ENCODE measurements around the gene VPREB1. TPM values are rescaled to one million over a fixed set of nuclear protein-coding genes. Genes with fewer than 3 reads are reported as not detected.
"Not testable (repeated sequence)": the region's sequence is repeated elsewhere in the genome, so short reads cannot be mapped to it uniquely, and the experiment has no call there.

Gene VPREB1
- total RNA-seq, 1 experiment from 2014 or later = not detected

DNA sequence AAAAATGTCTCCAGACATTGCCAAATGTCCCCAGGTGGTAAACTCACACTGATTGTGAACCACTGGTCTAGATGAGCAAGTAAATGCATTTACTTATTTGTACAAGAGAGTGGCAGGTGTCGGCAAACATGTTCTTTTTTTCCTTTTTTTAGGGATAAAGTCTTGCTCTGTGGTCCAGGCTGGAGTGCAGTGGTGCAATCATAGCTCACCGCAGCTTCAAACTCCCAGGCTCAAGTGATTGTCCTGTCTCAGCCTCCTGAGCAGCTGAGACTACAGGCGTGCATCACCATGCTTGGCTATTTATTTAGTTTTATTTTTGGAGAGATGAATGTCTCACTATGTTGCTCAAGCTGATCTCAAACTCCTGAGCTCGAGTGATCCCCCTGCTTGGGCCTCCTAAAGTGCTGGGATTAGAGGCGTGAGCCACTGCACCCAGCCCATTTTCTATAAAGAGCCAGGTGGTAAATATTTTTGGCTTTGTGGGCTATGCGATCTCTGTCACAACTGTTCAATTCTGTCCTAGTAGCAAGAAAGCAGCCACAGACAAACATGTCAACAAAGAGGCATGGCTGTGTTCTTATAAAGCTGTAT is 1.4 kb downstream of the VPREB1 start:
- H3K27ac ChIP-seq = no peak overlapping the region

DNA sequence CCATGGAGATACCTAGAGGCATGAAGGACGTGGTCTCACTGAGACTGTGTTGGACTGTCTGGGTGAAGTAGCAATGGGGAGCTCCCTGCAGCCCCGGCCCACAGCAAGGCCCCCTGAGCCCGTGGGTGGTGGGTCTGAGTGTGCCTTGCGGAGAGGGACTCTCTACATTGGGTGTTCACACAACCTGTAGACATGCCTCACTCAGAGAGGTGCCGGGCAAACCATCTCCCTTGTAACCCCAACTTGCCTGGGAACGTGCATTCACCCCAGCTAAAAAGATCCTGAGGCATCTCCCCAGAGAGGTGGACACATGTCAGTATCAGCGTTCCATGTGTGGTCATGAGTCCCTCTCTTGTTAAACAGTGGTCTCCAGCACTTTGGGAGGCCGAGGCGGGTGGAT is 2.1 kb downstream of the VPREB1 start:
- Histone ChIP-seq H3K27me3 (replicated peaks) (peaks cover 20% of the 10 kb centered on the region), H3K4me3 (no peak overlapping the region), H3K36me3 (no peaks in the 10 kb centered on the region), H3K4me1 (replicated peaks) (no peaks in the 10 kb centered on the region), H3K27ac (no peak overlapping the region), H3K9me3 (replicated peaks) (no peaks in the 10 kb centered on the region)
- DNase-seq (ENCODE audit: low read depth in 1 of 2, low spot score in 2 of 2) = no peak

More for the DNA sequence above, 1.4 kb downstream of the VPREB1 start:
- no peaks in the 10 kb centered on the region for H3K4me1 ChIP-seq (replicated peaks)
- DNase-seq (ENCODE audit: low read depth in 1 of 2, low spot score in 2 of 2) = no peak
- H3K4me3 ChIP-seq = no peak overlapping the region
- no peaks in the 10 kb centered on the region for H3K9me3 ChIP-seq (replicated peaks)
- no peaks in the 10 kb centered on the region for H3K36me3 ChIP-seq
- H3K27me3 ChIP-seq (replicated peaks) = peaks cover 25% of the 10 kb centered on the region

GRCh38 chr22:22248878-22249277 is 4.3 kb downstream of the VPREB1 start:
- Histone ChIP-seq H3K27me3 (replicated peaks) (peaks cover 19% of the 10 kb centered on the region), H3K27ac (no peak overlapping the region), H3K9me3 (replicated peaks) (no peaks in the 10 kb centered on the region), H3K36me3 (no peaks in the 10 kb centered on the region), H3K4me1 (replicated peaks) (no peaks in the 10 kb centered on the region), H3K4me3 (no peak overlapping the region)
- no peak for DNase-seq (ENCODE audit: low read depth in 1 of 2, low spot score in 2 of 2)

DNA sequence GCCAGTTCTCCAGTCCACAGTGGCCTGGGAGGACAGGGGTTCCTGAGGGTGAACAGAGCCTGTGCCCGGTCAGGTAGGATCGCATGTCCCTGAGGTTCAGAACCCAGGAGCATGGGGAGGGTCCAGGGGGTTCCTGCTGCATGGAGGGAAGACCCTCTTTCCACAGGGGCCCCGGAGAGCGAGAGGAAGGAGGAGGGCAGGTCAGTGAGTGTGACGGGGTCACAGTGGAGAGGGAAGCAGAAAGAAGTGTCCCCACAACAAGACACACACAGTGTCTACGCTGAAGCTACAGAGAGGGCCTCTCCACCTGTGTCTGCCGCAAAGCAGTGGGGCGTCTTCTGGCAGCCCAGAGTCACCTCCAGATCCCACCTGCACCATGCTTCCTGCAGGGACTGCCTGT is 6.1 kb downstream of the VPREB1 start:
- not testable (repeated sequence) for H3K9me3 ChIP-seq (replicated peaks); H3K36me3 ChIP-seq; H3K4me3 ChIP-seq; H3K27ac ChIP-seq; H3K4me1 ChIP-seq (replicated peaks); DNase-seq (ENCODE audit: low read depth in 1 of 2, low spot score in 2 of 2)
- peaks cover 14% of the 10 kb centered on the region for H3K27me3 ChIP-seq (replicated peaks)

- H3K36me3 ChIP-seq; H3K27ac ChIP-seq; H3K27me3 ChIP-seq (replicated peaks); H3K9me3 ChIP-seq (replicated peaks); H3K4me1 ChIP-seq (replicated peaks); H3K4me3 ChIP-seq; DNase-seq (ENCODE audit: low read depth in 1 of 2, low spot score in 2 of 2): not testable (repeated sequence)
Observed at GRCh38 chr22:22256133-22256532, 11.5 kb downstream of the VPREB1 start.

GRCh38 chr22:22258597-22259415 is 14.2 kb downstream of the VPREB1 start:
- not testable (repeated sequence) for H3K4me3 ChIP-seq; DNase-seq (ENCODE audit: low read depth in 1 of 2, low spot score in 2 of 2); H3K27me3 ChIP-seq (replicated peaks); H3K36me3 ChIP-seq; H3K27ac ChIP-seq; H3K4me1 ChIP-seq (replicated peaks); H3K9me3 ChIP-seq (replicated peaks)

DNA sequence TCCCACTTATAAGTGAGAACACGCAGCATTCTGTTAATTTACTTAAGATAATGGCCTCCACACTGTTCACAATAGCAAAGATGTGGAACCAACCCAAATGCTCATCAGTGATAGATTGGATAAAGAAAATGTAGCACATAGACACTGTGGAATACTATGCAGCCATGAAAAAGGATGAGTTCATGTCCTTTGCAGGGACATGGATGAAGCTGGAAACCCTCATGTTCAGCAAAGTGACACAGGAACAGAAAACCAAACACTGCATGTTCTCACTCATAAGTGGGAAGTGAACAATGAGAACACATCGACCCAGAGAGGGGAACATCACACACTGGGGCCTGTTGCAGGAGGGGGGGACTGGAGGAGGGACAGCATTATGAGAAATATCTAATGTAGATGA is 15.6 kb downstream of the VPREB1 start:
- H3K4me1 ChIP-seq (replicated peaks); H3K27me3 ChIP-seq (replicated peaks); H3K36me3 ChIP-seq; H3K4me3 ChIP-seq; DNase-seq (ENCODE audit: low read depth in 1 of 2, low spot score in 2 of 2); H3K9me3 ChIP-seq (replicated peaks); H3K27ac ChIP-seq: not testable (repeated sequence)

- not testable (repeated sequence) for DNase-seq (ENCODE audit: low read depth in 1 of 2, low spot score in 2 of 2); H3K9me3 ChIP-seq (replicated peaks); H3K27ac ChIP-seq; H3K36me3 ChIP-seq; H3K4me1 ChIP-seq (replicated peaks); H3K27me3 ChIP-seq (replicated peaks); H3K4me3 ChIP-seq
Observed at GRCh38 chr22:22260586-22260985, 16.0 kb downstream of the VPREB1 start.

GRCh38 chr22:22262332-22263074 is 17.9 kb downstream of the VPREB1 start:
- not testable (repeated sequence) for DNase-seq (ENCODE audit: low read depth in 1 of 2, low spot score in 2 of 2); H3K27me3 ChIP-seq (replicated peaks); H3K36me3 ChIP-seq; H3K9me3 ChIP-seq (replicated peaks); H3K4me1 ChIP-seq (replicated peaks); H3K27ac ChIP-seq; H3K4me3 ChIP-seq

DNA sequence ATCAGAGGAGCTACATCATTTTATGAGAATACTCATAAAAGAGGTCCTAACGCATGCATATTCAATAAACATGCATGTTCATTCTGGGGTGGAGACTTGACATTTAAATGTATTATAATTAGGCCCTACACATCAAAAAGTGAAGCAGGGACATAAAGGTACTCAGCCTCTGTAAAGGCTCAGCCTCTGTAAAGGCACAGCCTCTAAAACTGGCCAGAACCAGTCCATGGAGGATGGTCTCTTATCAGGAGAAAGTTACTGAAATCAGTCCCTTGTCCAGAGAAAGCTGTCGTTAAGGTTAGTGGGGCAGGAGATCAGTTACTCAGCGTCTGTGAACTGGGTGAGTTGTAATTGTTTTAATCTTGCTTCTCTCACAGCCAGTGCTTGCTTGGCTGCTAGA is 19.2 kb downstream of the VPREB1 start:
- H3K27me3 ChIP-seq (replicated peaks); H3K36me3 ChIP-seq; H3K4me1 ChIP-seq (replicated peaks); H3K4me3 ChIP-seq; H3K9me3 ChIP-seq (replicated peaks); H3K27ac ChIP-seq; DNase-seq (ENCODE audit: low read depth in 1 of 2, low spot score in 2 of 2): not testable (repeated sequence)

GRCh38 chr22:22270036-22270676 is 25.6 kb downstream of the VPREB1 start:
- H3K4me1 ChIP-seq (replicated peaks); H3K27me3 ChIP-seq (replicated peaks); H3K27ac ChIP-seq; H3K4me3 ChIP-seq; H3K9me3 ChIP-seq (replicated peaks); DNase-seq (ENCODE audit: low read depth in 1 of 2, low spot score in 2 of 2); H3K36me3 ChIP-seq: not testable (repeated sequence)

DNA sequence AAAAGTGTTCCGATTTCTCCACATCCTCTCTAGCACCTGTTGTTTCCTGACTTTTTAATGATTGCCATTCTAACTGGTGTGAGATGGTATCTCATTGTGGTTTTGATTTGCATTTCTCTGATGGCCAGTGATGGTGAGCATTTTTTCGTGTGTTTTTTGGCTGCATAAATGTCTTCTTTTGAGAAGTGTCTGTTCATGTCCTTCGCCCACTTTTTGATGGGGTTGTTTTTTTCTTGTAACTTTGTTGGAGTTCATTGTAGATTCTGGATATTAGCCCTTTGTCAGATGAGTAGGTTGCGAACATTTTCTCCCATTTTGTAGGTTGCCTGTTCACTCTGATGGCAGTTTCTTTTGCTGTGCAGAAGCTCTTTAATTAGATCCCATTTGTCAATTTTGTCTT is 32.8 kb downstream of the VPREB1 start:
- not testable (repeated sequence) for H3K4me3 ChIP-seq; H3K27ac ChIP-seq; DNase-seq (ENCODE audit: low read depth in 1 of 2, low spot score in 2 of 2); H3K36me3 ChIP-seq; H3K27me3 ChIP-seq (replicated peaks); H3K9me3 ChIP-seq (replicated peaks); H3K4me1 ChIP-seq (replicated peaks)

DNA sequence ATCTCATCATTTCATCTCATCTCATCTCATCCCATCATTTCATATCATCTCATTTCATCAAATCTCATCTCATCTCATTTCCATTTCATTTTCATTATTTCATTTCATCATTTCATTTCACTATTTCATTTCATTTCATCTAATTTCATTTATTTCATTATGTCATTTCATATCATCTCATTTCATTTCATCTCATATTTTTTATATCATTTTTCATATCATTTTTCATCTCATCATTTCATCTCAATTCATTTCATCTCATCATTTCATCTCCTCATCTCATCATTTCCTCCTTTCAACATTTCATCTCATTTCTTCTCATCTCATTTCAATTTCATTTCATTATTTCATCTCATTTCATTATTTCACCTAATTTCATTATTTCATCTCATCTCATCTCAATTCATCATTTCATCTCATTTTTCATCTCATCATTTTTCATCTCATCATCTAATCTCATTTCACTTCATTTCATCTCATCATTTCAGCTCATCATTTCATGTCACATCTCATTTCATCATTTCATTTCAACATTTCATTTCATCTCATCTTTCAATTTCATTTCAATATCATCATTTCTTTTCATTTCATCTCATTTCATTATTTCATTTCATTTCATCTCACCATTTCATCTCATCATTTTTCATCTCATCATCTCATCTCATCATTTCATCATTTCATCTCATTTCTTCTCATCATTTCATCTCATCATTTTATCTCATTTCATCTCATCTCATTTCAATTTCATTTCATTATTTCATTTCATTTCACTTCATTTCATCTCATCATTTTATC is 40.6 kb downstream of the VPREB1 start:
- H3K9me3 ChIP-seq (replicated peaks); DNase-seq (ENCODE audit: low read depth in 1 of 2, low spot score in 2 of 2); H3K4me1 ChIP-seq (replicated peaks); H3K36me3 ChIP-seq; H3K27ac ChIP-seq; H3K27me3 ChIP-seq (replicated peaks); H3K4me3 ChIP-seq: not testable (repeated sequence)
